DND-41 (cell line): Measurements from ENCODE around the gene NPAS2.

Experiments used
- CTCF ChIP-seq: IDR thresholded peaks from 2 replicates; pipeline ENCODE4 v1.5.1; 2012; ENCODE audit warnings: borderline replicate concordance, low read length, moderate library complexity, mild to moderate bottlenecking; ENCODE audit not compliant: poor library complexity, severe bottlenecking; ENCODE audit errors: extremely low read depth
- EZH2 ChIP-seq: IDR thresholded peaks from 3 replicates; pipeline ENCODE4 v1.6.1; 2012; ENCODE audit warnings: borderline replicate concordance, low read depth, mild to moderate bottlenecking, moderate library complexity, low read length, inconsistent platforms; ENCODE audit not compliant: severe bottlenecking

- TF ChIP-seq CTCF (peak; percentile 12), EZH2 (no peak)
Observed at GRCh38 chr2:100852999-100853908, 33.3 kb downstream of the NPAS2 start.
